RWPE2 (cell line): ENCODE results near the gene TTBK1.

Source experiments
- ATAC-seq: fragments of 200-7000 bp; cut with Tn5 transposase; 3 replicates; pipeline ENCODE4 v1.9.1; 2021; ENCODE audit warnings: low read depth
- DNase-seq: peaks from one replicate; pipeline ENCODE4 v3.0.0-alpha.2; 2020; ENCODE audit warnings: low spot score
- H3K27ac ChIP-seq: fragments of 450-650 bp; 2 replicates; pipeline ENCODE4 v1.5.1; 2017; ENCODE audit warnings: mild to moderate bottlenecking; ENCODE audit not compliant: poor library complexity, severe bottlenecking
- H3K27me3 ChIP-seq: fragments of 250-450 bp; sonication (Bioruptor Pico); 2 replicates; pipeline ENCODE4 v1.5.1; 2021; ENCODE audit warnings: mild to moderate bottlenecking, moderate library complexity; ENCODE audit not compliant: insufficient read depth, poor library complexity, severe bottlenecking
- H3K36me3 ChIP-seq: fragments of 250-450 bp; sonication (Bioruptor Pico); 2 replicates; pipeline ENCODE4 v1.5.1; 2020; ENCODE audit warnings: low read depth, mild to moderate bottlenecking, moderate library complexity
- H3K4me1 ChIP-seq: fragments of 250-450 bp; sonication (Bioruptor Pico); 2 replicates; pipeline ENCODE4 v1.5.1; 2021; ENCODE audit warnings: mild to moderate bottlenecking, moderate library complexity; ENCODE audit not compliant: insufficient read depth, poor library complexity, severe bottlenecking
- H3K4me3 ChIP-seq: fragments of 250-450 bp; sonication (Bioruptor Pico); 2 replicates; pipeline ENCODE4 v1.5.1; 2021; ENCODE audit warnings: mild to moderate bottlenecking, moderate library complexity; ENCODE audit not compliant: severe bottlenecking
- H3K9me3 ChIP-seq: fragments of 250-450 bp; sonication (Bioruptor Pico); 2 replicates; pipeline ENCODE4 v1.5.1; 2021; ENCODE audit warnings: mild to moderate bottlenecking, moderate library complexity; ENCODE audit not compliant: severe bottlenecking
- CTCF ChIP-seq: fragments of 450-650 bp; IDR thresholded peaks from one replicate; pipeline ENCODE4 v1.5.1; 2017; ENCODE audit warnings: mild to moderate bottlenecking, moderate library complexity; ENCODE audit not compliant: poor library complexity, severe bottlenecking

The TTBK1 gene

GRCh38 chr6:43221046-43221972 is 22.0 kb upstream of the TTBK1 start:
- H3K4me3 ChIP-seq = no peak overlapping the region
- H3K36me3 ChIP-seq = peaks cover 10% of the 10 kb centered on the region; the same call in 1 of the 2 replicates
- H3K27ac ChIP-seq = peak overlapping the region; percentile 7
- DNase-seq (peak; percentile 49), ATAC-seq (peak; percentile 54)
- no peaks in the 10 kb centered on the region for H3K27me3 ChIP-seq
- H3K4me1 ChIP-seq = no peaks in the 10 kb centered on the region
- no peak for TF ChIP-seq CTCF
- H3K9me3 ChIP-seq = no peaks in the 10 kb centered on the region

GRCh38 chr6:43222418-43223059 is 20.7 kb upstream of the TTBK1 start:
- DNase-seq (peak; percentile 36), ATAC-seq (0 out of 3 replicates have a peak, but pooled peaks have one; percentile 10)
- Histone ChIP-seq H3K27ac (no peak overlapping the region), H3K4me1 (no peaks in the 10 kb centered on the region), H3K27me3 (no peaks in the 10 kb centered on the region), H3K36me3 (peaks cover 10% of the 10 kb centered on the region; the same call in 1 of the 2 replicates), H3K4me3 (no peak overlapping the region), H3K9me3 (no peaks in the 10 kb centered on the region)
- TF ChIP-seq CTCF = no peak

- no peak for ATAC-seq
- Histone ChIP-seq H3K4me1 (no peaks in the 10 kb centered on the region), H3K27me3 (no peaks in the 10 kb centered on the region), H3K36me3 (peaks cover 10% of the 10 kb centered on the region; the same call in 1 of the 2 replicates), H3K4me3 (no peak overlapping the region), H3K9me3 (no peaks in the 10 kb centered on the region), H3K27ac (no peak overlapping the region)
- DNase-seq = peak; percentile 59
- no peak for TF ChIP-seq CTCF
Measured at GRCh38 chr6:43223175-43223574, 20.1 kb upstream of the TTBK1 start.

- Histone ChIP-seq H3K27me3 (no peaks in the 10 kb centered on the region), H3K36me3 (peaks cover 10% of the 10 kb centered on the region; the same call in 1 of the 2 replicates), H3K27ac (no peak overlapping the region), H3K4me1 (no peaks in the 10 kb centered on the region), H3K9me3 (no peaks in the 10 kb centered on the region), H3K4me3 (no peak overlapping the region)
- peak; percentile 28 for DNase-seq
- no peak for TF ChIP-seq CTCF
- no peak for ATAC-seq
Measured at GRCh38 chr6:43226192-43226851, 17.0 kb upstream of the TTBK1 start.
